AG10803 (cell line): ENCODE results near the gene MIER1.

Source experiments
- DNase-seq: peaks from one replicate; pipeline ENCODE4 v3.0.0; 2010; ENCODE audit warnings: low read depth
- H3K4me3 ChIP-seq: 2 replicates; pipeline ENCODE4 v1.5.1; 2011; ENCODE audit warnings: mild to moderate bottlenecking, low read length, control low read depth
- TF ChIP-seq, protein P1 (sequence below): conservative IDR thresholded peaks from 2 replicates; pipeline ENCODE4 v1.5.1; 2011; ENCODE audit warnings: mild to moderate bottlenecking, low read length, control low read depth, inconsistent platforms

MIER1 gene

GRCh38 chr1:66917476-66917875 is 7.3 kb upstream of the MIER1 start:
- no peak overlapping the region for H3K4me3 ChIP-seq
- DNase-seq = no peak
- TF ChIP-seq, protein P1, sequence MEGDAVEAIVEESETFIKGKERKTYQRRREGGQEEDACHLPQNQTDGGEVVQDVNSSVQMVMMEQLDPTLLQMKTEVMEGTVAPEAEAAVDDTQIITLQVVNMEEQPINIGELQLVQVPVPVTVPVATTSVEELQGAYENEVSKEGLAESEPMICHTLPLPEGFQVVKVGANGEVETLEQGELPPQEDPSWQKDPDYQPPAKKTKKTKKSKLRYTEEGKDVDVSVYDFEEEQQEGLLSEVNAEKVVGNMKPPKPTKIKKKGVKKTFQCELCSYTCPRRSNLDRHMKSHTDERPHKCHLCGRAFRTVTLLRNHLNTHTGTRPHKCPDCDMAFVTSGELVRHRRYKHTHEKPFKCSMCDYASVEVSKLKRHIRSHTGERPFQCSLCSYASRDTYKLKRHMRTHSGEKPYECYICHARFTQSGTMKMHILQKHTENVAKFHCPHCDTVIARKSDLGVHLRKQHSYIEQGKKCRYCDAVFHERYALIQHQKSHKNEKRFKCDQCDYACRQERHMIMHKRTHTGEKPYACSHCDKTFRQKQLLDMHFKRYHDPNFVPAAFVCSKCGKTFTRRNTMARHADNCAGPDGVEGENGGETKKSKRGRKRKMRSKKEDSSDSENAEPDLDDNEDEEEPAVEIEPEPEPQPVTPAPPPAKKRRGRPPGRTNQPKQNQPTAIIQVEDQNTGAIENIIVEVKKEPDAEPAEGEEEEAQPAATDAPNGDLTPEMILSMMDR = no peak

GRCh38 chr1:66919063-66919462 is 5.7 kb upstream of the MIER1 start:
- H3K4me3 ChIP-seq = no peak overlapping the region
- TF ChIP-seq, protein P1 = no peak
- no peak for DNase-seq

- TF ChIP-seq, protein P1 = no peak
- H3K4me3 ChIP-seq = no peak overlapping the region
- DNase-seq = no peak
These were observed 5.0 kb upstream of the MIER1 start for GRCh38 chr1:66919828-66920227.

DNA sequence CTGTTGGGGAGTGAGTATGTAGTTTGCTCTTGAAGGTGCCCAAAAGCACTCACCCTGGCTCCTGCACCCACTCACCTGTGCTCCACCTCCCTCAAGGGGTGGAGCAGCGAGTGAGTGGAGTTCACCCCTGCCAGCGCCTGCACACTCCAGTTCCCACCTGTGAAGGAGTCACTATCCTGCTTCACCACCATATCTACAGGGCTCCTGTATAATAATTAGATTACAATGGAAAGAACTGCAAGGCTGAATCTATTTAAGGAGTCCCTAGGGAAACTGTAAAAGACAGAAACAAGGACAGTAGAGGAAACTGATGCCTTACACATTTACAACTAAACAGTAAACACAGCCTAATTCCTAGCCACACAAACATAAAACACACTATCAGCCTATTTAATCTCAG is 4.2 kb upstream of the MIER1 start:
- TF ChIP-seq, protein P1 = no peak
- H3K4me3 ChIP-seq = no peak overlapping the region
- no peak for DNase-seq

DNA sequence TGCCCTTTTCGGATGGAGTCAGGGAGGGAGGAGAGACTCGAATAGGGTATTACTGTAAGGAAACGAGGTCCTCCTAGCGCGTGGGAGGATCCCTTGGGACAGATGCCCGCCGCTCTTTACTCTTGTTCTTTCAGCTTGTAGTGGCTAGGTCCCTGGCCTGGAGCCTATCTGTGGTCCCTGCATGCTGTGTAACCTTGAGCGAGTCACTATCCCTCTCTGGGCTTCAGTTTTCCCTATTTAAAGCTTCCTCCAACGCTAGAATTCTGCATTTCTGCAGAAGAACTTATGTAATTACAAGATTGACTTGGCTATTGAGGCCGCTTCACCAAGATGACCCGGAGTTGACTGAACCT is 744 bp downstream of the MIER1 start:
- DNase-seq = no peak
- TF ChIP-seq, protein P1 = no peak
- H3K4me3 ChIP-seq = peak overlapping the region; percentile 86

DNA sequence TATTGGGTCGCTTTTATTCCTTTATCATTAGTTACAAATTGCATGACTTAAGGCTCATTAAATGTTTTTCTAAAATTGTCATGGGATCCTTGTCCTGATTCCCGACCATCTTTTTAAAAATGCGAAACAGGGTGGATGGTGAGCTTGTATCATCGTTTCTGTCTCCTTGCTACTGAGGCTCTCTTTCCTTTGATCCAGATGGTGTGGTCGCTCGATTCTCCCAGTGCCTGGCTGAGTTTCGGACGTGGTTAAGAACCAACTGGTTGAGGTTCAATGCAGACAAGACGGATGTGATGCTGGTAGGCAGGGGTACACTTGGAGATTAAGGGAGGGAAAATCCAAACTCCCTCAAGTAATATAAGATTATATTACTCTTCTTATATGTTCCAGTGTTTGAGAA is 1.2 kb downstream of the MIER1 start:
- H3K4me3 ChIP-seq = peak overlapping the region; percentile 86
- TF ChIP-seq, protein P1 = no peak
- peak; percentile 21 for DNase-seq

DNA sequence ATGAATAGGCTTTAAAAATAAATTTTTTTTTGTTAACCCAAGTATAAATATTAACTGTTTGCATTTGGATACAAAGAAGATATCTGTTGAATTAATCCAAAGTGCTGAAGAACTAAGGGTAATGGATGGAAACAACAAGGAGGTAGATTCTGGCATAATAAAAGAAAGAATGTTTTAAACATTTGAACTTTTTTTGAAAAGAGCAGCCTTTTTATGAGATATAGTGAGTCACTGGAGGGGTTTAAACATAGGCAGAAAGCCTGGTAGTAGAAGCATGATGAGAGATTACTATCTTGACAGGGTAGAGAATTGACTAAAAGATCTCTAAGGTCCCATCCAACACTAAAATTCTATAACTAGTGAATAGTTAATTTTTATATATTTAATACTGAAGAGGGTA is 2.7 kb downstream of the MIER1 start:
- no peak overlapping the region for H3K4me3 ChIP-seq
- TF ChIP-seq, protein P1 = no peak
- no peak for DNase-seq
